Type B pancreatic cell (in vitro differentiated cells): ENCODE data around the gene PSMA7. TPM values are rescaled to one million over a fixed set of nuclear protein-coding genes. Genes with fewer than 3 reads are reported as not detected.

Experiments used
- DNase-seq: peaks from one replicate; pipeline ENCODE4 v3.0.0; 2021; ENCODE audit warnings: mixed read lengths; ENCODE audit not compliant: unreplicated experiment; ENCODE audit errors: extremely low spot score
- H3K27ac Mint-ChIP-seq: 2 replicates; pipeline ENCODE4 v1.8.0; 2021; ENCODE audit warnings: mild to moderate bottlenecking, mixed read lengths
- H3K27me3 Mint-ChIP-seq: 2 replicates; pipeline ENCODE4 v1.8.0; 2021; ENCODE audit warnings: mixed read lengths
- H3K36me3 Mint-ChIP-seq: 2 replicates; pipeline ENCODE4 v1.8.0; 2021; ENCODE audit warnings: mixed read lengths
- H3K4me1 Mint-ChIP-seq: one replicate; pipeline ENCODE4 v1.8.0; 2021; ENCODE audit warnings: mixed read lengths; ENCODE audit not compliant: unreplicated experiment
- H3K4me3 Mint-ChIP-seq: 2 replicates; pipeline ENCODE4 v1.8.0; 2021; ENCODE audit warnings: mild to moderate bottlenecking, mixed read lengths
- H3K9me3 Mint-ChIP-seq: 2 replicates; pipeline ENCODE4 v1.8.0; 2021; ENCODE audit warnings: mixed read lengths
- CTCF ChIP-seq: fragments of 200-600 bp; sonication (generic); conservative IDR thresholded peaks from 2 replicates; pipeline ENCODE4 v1.5.0; 2021; ENCODE audit warnings: antibody characterized with exemption, mild to moderate bottlenecking
- long read RNA-seq: library from polyadenylated mRNA; unstranded; transcript quantifications from one replicate; pipeline ENCODE4 v2.0.0, GENCODE V29; 2020
- total RNA-seq: library from RNA; stranded (reverse); gene quantifications from 2 replicates; pipeline ENCODE4 v1.2.1, GENCODE V29; 2021; ENCODE audit warnings: low replicate concordance

PSMA7 gene
- 207 and 236 TPM in 2 replicates for total RNA-seq
- long read RNA-seq, transcript PSMA7-203 (7 exons, 996 nt), result major isoform, 131 of 159 reads
- long read RNA-seq, partial matches to known transcripts, result 9 of 159 reads
- long read RNA-seq, other reads (novel, unspliced or antisense), result 15 of 159 reads

DNA sequence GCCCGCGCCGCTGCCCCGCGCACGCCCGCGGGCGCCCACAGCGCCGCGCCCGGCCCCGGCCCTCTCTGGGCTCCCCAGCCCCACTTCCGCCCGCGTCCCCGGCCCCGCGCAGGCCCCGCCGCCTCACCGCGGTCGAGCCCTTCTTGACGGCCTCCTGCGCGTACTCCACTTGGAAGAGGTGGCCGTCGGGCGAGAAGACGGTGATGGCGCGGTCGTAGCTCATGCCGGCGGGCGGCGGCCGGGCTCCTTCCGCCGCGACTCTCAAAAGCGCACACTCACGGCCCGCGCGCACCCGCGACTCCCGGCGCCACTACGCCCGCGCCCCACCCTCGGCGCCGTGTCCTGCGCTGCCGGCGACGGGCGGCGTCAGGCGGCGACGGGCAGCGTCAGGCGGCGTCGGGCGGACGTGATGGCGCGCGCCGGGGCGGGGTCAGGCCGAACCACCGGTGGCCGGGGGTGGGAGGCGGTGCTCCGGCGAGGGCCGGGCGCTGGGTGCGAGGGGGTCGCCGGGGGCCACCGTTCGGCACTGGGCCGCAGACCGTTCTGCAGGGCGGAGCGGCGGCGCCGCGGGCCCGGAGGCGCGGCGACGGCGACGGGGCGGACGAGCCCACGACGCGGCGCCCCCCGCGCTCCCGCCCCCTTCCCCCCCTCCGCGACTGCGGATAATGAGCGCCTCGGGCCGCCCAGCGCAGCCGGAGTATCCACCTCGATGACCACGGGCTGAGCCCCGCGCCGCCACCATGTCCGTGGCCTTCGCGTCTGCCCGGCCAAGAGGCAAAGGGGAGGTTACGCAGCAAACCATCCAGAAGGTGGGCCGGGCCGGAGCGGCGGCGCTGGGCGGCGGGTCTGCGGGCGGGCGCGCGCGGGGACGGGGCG lies at the start of gene PSMA7, which contains the start of gene SS18L1:
TSS of gene PSMA7 (minus strand) at position 314 of the 876 bp plus-strand sequence. CDS start at position 223, 91 bp downstream.
TSS of gene SS18L1 (plus strand) at position 689 of the 876 bp plus-strand sequence. CDS start at position 741, 52 bp downstream.
- peak; percentile 90 for DNase-seq
- no peaks in the 10 kb centered on the region for H3K27me3 Mint-ChIP-seq
- peak within 1 kb of the TSS; percentile 95 for H3K4me3 Mint-ChIP-seq
- peak within 1 kb of the TSS; percentile 97 for H3K27ac Mint-ChIP-seq
- H3K9me3 Mint-ChIP-seq, result no peaks in the 10 kb centered on the region
- peaks cover 40% of the 10 kb centered on the region for H3K4me1 Mint-ChIP-seq
- H3K36me3 Mint-ChIP-seq, result peaks cover 7% of the 10 kb centered on the region
- no peak for TF ChIP-seq CTCF

DNA sequence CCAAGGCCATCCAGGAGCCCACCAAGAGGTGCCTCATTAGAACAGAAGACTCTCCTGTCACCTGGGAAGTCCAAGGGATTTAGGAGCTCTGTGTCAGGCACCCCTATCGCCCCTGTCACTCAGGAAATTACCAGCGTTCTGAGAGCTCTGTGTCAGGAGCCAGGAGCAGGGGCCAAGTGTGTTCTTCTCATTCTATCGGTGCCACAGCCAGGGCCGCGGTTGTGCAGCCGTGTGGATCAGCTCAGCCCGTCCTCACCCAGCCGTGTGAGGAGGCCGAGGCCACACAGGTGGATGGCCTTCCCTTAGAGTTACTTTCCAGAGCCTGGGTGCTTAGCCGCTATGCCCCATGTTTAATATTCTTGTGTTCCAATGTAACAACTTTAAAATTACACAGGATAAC lies 49.4 kb upstream of the PSMA7 start:
- no peak overlapping the region for H3K4me3 Mint-ChIP-seq
- no peaks in the 10 kb centered on the region for H3K9me3 Mint-ChIP-seq
- no peak for TF ChIP-seq CTCF
- H3K36me3 Mint-ChIP-seq, result peaks cover 9% of the 10 kb centered on the region
- H3K4me1 Mint-ChIP-seq, result no peaks in the 10 kb centered on the region
- H3K27me3 Mint-ChIP-seq, result no peaks in the 10 kb centered on the region
- no peak overlapping the region for H3K27ac Mint-ChIP-seq
- DNase-seq, result no peak

GRCh38 chr20:62191781-62192559 lies 48.8 kb upstream of the PSMA7 start:
- Mint-ChIP-seq H3K9me3 (no peaks in the 10 kb centered on the region), H3K36me3 (peaks cover 9% of the 10 kb centered on the region), H3K27ac (no peak overlapping the region), H3K4me1 (peaks cover 6% of the 10 kb centered on the region), H3K4me3 (no peak overlapping the region), H3K27me3 (no peaks in the 10 kb centered on the region)
- no peak for DNase-seq
- TF ChIP-seq CTCF, result no peak

DNA sequence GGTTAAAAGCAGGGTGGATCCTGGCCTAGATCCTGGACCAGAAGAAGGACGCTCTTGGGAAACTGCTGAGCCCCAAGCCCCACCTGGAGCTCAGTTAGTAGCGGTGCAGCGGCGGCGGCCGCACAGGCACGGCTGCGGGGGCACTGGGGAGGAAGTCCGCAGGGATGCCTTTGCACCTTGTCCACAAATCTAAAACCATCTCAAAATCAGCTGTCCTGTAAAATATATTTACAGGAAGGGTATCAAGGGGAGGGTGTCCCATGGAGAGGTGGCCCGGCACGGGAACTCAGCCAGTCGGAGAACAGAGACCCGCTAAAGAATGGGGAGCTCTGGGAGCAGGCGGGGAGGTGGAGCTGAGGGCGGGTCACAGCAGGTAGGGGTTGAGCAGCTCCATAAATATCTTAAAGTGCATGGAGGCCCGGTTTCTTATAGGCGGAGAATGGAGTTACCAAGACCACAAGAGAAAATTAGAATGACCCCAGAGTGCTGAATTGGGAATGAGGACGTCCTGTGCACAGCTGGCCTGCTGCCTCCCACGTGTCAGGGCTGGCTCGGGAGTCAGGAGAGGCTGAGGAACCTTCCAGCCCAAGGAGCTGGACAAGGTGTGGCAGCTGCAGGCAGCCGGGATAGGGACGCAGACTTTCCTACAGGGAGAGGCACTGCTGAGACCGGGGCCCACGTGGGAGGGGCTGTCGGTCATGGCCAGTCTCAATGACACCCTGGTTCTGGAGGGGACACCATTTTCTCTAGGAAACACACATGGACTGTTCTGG lies 47.6 kb upstream of the PSMA7 start:
- Mint-ChIP-seq H3K9me3 (no peaks in the 10 kb centered on the region), H3K27me3 (no peaks in the 10 kb centered on the region), H3K4me3 (no peak overlapping the region), H3K4me1 (peaks cover 10% of the 10 kb centered on the region), H3K27ac (no peak overlapping the region), H3K36me3 (peaks cover 9% of the 10 kb centered on the region)
- no peak for TF ChIP-seq CTCF
- DNase-seq, result no peak
